ENCODE measurements around the gene CDON. TPM values are rescaled to one million over a fixed set of nuclear protein-coding genes. Genes with fewer than 3 reads are reported as not detected.
A peak's percentile ranks its signal among the peaks of the same experiment; 100 is the strongest.
"Not testable (repeated sequence)": the region's sequence is repeated elsewhere in the genome, so short reads cannot be mapped to it uniquely, and the experiment has no call there.

CDON gene
- total and polyA plus RNA-seq, 2 donors from 2014 or later = 0.45 to 4.0 TPM

- FAIRE-seq = no peak
- H3K4me1 ChIP-seq (ENCODE audit: control insufficient read depth in 2 of 3, insufficient read depth in 2 of 3, low read depth in 1 of 3, low read length in 3 of 3) = no peaks in the 10 kb centered on the region
These were observed 141.6 kb downstream of the CDON start for GRCh38 chr11:125921042-125921441.

DNA sequence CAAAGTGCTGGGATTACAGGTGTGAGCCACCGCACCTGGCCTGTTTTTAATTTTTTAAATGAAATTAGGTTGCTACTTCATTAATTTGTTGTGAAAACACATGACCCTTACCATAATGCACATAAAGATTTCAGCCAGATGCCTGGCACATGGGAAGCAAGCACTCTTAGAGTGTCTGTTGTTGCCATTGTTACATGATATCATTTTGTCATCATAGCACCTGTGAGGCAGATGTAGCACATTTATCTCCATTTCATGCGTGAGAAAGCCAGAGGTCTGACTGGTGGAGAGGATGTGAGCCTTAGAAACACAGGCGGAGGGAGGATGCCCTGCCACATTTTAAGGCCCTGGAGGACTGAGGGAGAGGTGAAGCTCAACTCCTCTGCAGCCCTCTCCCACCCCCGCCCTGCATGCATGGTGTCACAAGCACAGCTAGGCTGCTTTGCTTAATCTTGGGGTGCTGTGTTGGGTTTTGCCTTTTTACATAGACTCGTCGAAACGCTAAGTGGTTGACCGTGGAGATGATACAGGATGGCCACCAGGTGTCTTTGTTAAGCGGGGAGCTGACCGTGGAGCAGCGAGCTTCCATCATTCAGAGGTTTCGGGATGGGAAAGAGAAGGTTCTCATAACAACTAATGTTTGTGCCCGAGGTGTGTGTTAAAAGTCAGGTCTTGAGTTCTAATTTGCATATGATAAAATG, 144.4 kb downstream of the CDON start:
- Histone ChIP-seq H3K36me3 (ENCODE audit: control insufficient read depth in 2 of 3, insufficient read depth in 3 of 3, low read length in 3 of 3) (no peaks in the 10 kb centered on the region), H3K27me3 (ENCODE audit: control insufficient read depth, insufficient read depth, low read length) (no peaks in the 10 kb centered on the region), H3K9ac (ENCODE audit: low read length in 3 of 3) (no peak overlapping the region), H3K4me1 (ENCODE audit: control insufficient read depth in 2 of 3, insufficient read depth in 2 of 3, low read depth in 1 of 3, low read length in 3 of 3) (no peaks in the 10 kb centered on the region), H3K9me3 (ENCODE audit: control insufficient read depth in 2 of 3, insufficient read depth in 1 of 3, low read length in 3 of 3) (no peaks in the 10 kb centered on the region), H3K27ac (ENCODE audit: low read depth in 2 of 2, low read length in 2 of 2) (no peak overlapping the region), H3K4me3 (ENCODE audit: low read length in 3 of 3) (no peak overlapping the region)
- DNase-seq (no peak), FAIRE-seq (no peak)
- TF ChIP-seq CTCF (IDR thresholded peaks at IDR 0.05; ENCODE audit: borderline replicate concordance, extremely low read depth, insufficient read depth) = no peak
- intact Hi-C loops (cut with DNase I) = no loop called here

More at GRCh38 chr11:125921042-125921441, 141.6 kb downstream of the CDON start:
- Histone ChIP-seq H3K9me3 (ENCODE audit: control insufficient read depth in 2 of 3, insufficient read depth in 1 of 3, low read length in 3 of 3) (no peaks in the 10 kb centered on the region), H3K9ac (ENCODE audit: low read length in 3 of 3) (no peak overlapping the region), H3K4me3 (ENCODE audit: low read length in 3 of 3) (no peak overlapping the region), H3K36me3 (ENCODE audit: control insufficient read depth in 2 of 3, insufficient read depth in 3 of 3, low read length in 3 of 3) (no peaks in the 10 kb centered on the region), H3K27me3 (ENCODE audit: control insufficient read depth, insufficient read depth, low read length) (no peaks in the 10 kb centered on the region), H3K27ac (ENCODE audit: low read depth in 2 of 2, low read length in 2 of 2) (no peak overlapping the region)
- DNase-seq = no peak
- TF ChIP-seq CTCF (IDR thresholded peaks at IDR 0.05; ENCODE audit: borderline replicate concordance, extremely low read depth, insufficient read depth) = no peak
- intact Hi-C loops (cut with DNase I) = loop anchor here (5.0 kb wide), 1 partner anchor 271 kb away; no protein-coding TSS in a partner anchor

DNA sequence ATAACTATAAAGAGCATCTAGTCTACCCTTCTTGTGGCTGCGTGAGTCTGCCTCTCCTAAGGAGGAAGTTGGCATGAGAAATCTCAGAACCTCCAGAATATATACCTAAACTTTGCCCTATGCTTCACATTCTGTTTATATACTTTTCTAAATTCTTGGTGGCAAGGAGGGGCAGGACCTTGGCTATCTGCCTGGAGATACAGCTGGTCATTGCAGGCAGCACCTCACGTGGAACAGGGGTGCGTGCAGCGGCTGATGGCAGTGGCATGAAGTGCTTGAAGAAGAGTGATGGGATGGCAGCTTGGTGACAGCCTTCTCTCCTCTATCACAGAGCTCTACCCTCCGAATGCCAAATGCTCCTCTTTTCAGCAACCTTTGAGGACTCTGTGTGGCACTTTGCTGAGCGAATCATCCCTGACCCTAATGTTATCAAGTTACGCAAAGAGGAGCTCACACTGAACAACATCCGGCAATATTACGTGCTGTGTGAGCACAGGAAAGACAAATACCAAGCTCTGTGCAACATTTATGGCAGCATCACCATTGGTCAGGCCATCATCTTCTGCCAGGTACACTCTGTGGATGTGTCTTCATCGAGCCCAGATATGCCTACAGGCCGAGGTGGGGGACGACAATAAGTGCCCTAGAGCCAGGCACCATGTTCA, 145.9 kb downstream of the CDON start:
- DNase-seq (peak in 2 of 5 donors; percentile 37 to 42), FAIRE-seq (no peak)
- no peak overlapping the region for H3K4me3 ChIP-seq (ENCODE audit: low read length in 3 of 3)
- no peaks in the 10 kb centered on the region for H3K9me3 ChIP-seq (ENCODE audit: control insufficient read depth in 2 of 3, insufficient read depth in 1 of 3, low read length in 3 of 3)
- intact Hi-C loops (cut with DNase I) = no loop called here
- no peaks in the 10 kb centered on the region for H3K36me3 ChIP-seq (ENCODE audit: control insufficient read depth in 2 of 3, insufficient read depth in 3 of 3, low read length in 3 of 3)
- no peak for TF ChIP-seq CTCF (IDR thresholded peaks at IDR 0.05; ENCODE audit: borderline replicate concordance, extremely low read depth, insufficient read depth)
- H3K4me1 ChIP-seq (ENCODE audit: control insufficient read depth in 2 of 3, insufficient read depth in 2 of 3, low read depth in 1 of 3, low read length in 3 of 3) = no peaks in the 10 kb centered on the region
- no peak overlapping the region for H3K27ac ChIP-seq (ENCODE audit: low read depth in 2 of 2, low read length in 2 of 2)
- H3K27me3 ChIP-seq (ENCODE audit: control insufficient read depth, insufficient read depth, low read length) = no peaks in the 10 kb centered on the region
- no peak overlapping the region for H3K9ac ChIP-seq (ENCODE audit: low read length in 3 of 3)

- H3K27me3 ChIP-seq (ENCODE audit: control insufficient read depth, insufficient read depth, low read length); H3K9ac ChIP-seq (ENCODE audit: low read length in 3 of 3); H3K36me3 ChIP-seq (ENCODE audit: control insufficient read depth in 2 of 3, insufficient read depth in 3 of 3, low read length in 3 of 3); H3K4me1 ChIP-seq (ENCODE audit: control insufficient read depth in 2 of 3, insufficient read depth in 2 of 3, low read depth in 1 of 3, low read length in 3 of 3); DNase-seq; H3K27ac ChIP-seq (ENCODE audit: low read depth in 2 of 2, low read length in 2 of 2); H3K9me3 ChIP-seq (ENCODE audit: control insufficient read depth in 2 of 3, insufficient read depth in 1 of 3, low read length in 3 of 3); FAIRE-seq; intact Hi-C loops (cut with DNase I); H3K4me3 ChIP-seq (ENCODE audit: low read length in 3 of 3): not testable (repeated sequence)
These were observed 148.1 kb downstream of the CDON start for GRCh38 chr11:125914601-125915000.
